Measurements from ENCODE around the gene ENTPD6. TPM values are rescaled to one million over a fixed set of nuclear protein-coding genes. Genes with fewer than 3 reads are reported as not detected.

Gene ENTPD6
- total and polyA plus RNA-seq, 2 donors (not counting 1 experiment from before 2014, with no cell fraction given): 64.4 to 79.8 TPM

GRCh38 chr20:25218109-25218486 lies 22.6 kb downstream of the ENTPD6 start:
- no peak overlapping the region for H3K4me2 ChIP-seq (replicated peaks; ENCODE audit: low read depth, low read length, poor library complexity, severe bottlenecking)
- H2AFZ ChIP-seq (ENCODE audit: insufficient read depth, low read depth, low read length, poor library complexity, severe bottlenecking): no peak overlapping the region
- no peak overlapping the region for H3K9ac ChIP-seq (ENCODE audit: low read length)
- no peaks in the 10 kb centered on the region for H3K79me2 ChIP-seq (ENCODE audit: control insufficient read depth, insufficient read depth, low read length)
- TF ChIP-seq EZH2 (IDR thresholded peaks at IDR 0.05; ENCODE audit: borderline replicate concordance, insufficient read depth, low read depth, low read length, poor library complexity, severe bottlenecking): no peak
- TF ChIP-seq, protein P1, sequence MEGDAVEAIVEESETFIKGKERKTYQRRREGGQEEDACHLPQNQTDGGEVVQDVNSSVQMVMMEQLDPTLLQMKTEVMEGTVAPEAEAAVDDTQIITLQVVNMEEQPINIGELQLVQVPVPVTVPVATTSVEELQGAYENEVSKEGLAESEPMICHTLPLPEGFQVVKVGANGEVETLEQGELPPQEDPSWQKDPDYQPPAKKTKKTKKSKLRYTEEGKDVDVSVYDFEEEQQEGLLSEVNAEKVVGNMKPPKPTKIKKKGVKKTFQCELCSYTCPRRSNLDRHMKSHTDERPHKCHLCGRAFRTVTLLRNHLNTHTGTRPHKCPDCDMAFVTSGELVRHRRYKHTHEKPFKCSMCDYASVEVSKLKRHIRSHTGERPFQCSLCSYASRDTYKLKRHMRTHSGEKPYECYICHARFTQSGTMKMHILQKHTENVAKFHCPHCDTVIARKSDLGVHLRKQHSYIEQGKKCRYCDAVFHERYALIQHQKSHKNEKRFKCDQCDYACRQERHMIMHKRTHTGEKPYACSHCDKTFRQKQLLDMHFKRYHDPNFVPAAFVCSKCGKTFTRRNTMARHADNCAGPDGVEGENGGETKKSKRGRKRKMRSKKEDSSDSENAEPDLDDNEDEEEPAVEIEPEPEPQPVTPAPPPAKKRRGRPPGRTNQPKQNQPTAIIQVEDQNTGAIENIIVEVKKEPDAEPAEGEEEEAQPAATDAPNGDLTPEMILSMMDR (IDR thresholded peaks at IDR 0.05): no peak
- ATAC-seq (ENCODE audit: low read depth): no peak
- no peaks in the 10 kb centered on the region for H3K27me3 ChIP-seq (replicated peaks in 1 of 4; ENCODE audit: control extremely low read depth in 1 of 4, control insufficient read depth in 3 of 4, insufficient read depth in 4 of 4, low read length in 3 of 4)
- intact Hi-C loops (cut with micrococcal nuclease): no loop called here
- 92% methylated on average over 1 of the region's 8 CpGs for WGBS (ENCODE audit: insufficient coverage)
- DNase-seq: no peak
- no peak overlapping the region for H3K27ac Mint-ChIP-seq
- peaks cover 4 to 22% of the 10 kb centered on the region in 2 experiments for H3K36me3 ChIP-seq (replicated peaks in 1 of 2; ENCODE audit: control extremely low read depth in 1 of 2, control insufficient read depth in 1 of 2, extremely low read depth in 1 of 2, insufficient read depth in 2 of 2, low read length in 1 of 2)
- ChIA-PET POLR2A (no interaction called here), CTCF (no interaction called here)
- H3K27ac ChIP-seq (ENCODE audit: low read length in 2 of 2): no peak overlapping the region
- H3K4me1 ChIP-seq (ENCODE audit: control insufficient read depth in 2 of 2, insufficient read depth in 2 of 2, low read length in 2 of 2): no peaks in the 10 kb centered on the region
- no peaks in the 10 kb centered on the region for H3K9me3 Mint-ChIP-seq (ENCODE audit: insufficient read depth)
- H4K20me1 ChIP-seq (ENCODE audit: control insufficient read depth, insufficient read depth, low read length, poor library complexity, severe bottlenecking): no peaks in the 10 kb centered on the region
- H3K27me3 Mint-ChIP-seq: no peaks in the 10 kb centered on the region
- no peak overlapping the region for H3K4me3 ChIP-seq (ENCODE audit: control extremely low read depth in 1 of 5, extremely low read depth in 1 of 5, insufficient read depth in 1 of 5, low read depth in 2 of 5, low read length in 4 of 5)
- no peaks in the 10 kb centered on the region for H3K9me3 ChIP-seq (ENCODE audit: control extremely low read depth in 1 of 3, control insufficient read depth in 2 of 3, insufficient read depth in 1 of 3, low read length in 2 of 3)
- H3K4me1 Mint-ChIP-seq: no peaks in the 10 kb centered on the region
- H3K4me3 Mint-ChIP-seq: no peak overlapping the region

GRCh38 chr20:25218492-25218891 lies 23.0 kb downstream of the ENTPD6 start:
- H3K9me3 ChIP-seq (ENCODE audit: control extremely low read depth in 1 of 3, control insufficient read depth in 2 of 3, insufficient read depth in 1 of 3, low read length in 2 of 3): no peaks in the 10 kb centered on the region
- Mint-ChIP-seq H3K4me3 (no peak overlapping the region), H3K9me3 (ENCODE audit: insufficient read depth) (no peaks in the 10 kb centered on the region), H3K27me3 (no peaks in the 10 kb centered on the region), H3K4me1 (no peaks in the 10 kb centered on the region), H3K27ac (no peak overlapping the region)
- no peak for TF ChIP-seq EZH2 (IDR thresholded peaks at IDR 0.05; ENCODE audit: borderline replicate concordance, insufficient read depth, low read depth, low read length, poor library complexity, severe bottlenecking)
- TF ChIP-seq, protein P1 (IDR thresholded peaks at IDR 0.05): no peak
- H3K4me2 ChIP-seq (replicated peaks; ENCODE audit: low read depth, low read length, poor library complexity, severe bottlenecking): no peak overlapping the region
- peaks cover 4 to 20% of the 10 kb centered on the region in 2 experiments for H3K36me3 ChIP-seq (replicated peaks in 1 of 2; ENCODE audit: control extremely low read depth in 1 of 2, control insufficient read depth in 1 of 2, extremely low read depth in 1 of 2, insufficient read depth in 2 of 2, low read length in 1 of 2)
- ATAC-seq (ENCODE audit: low read depth) (no peak), DNase-seq (no peak)
- no peaks in the 10 kb centered on the region for H3K27me3 ChIP-seq (replicated peaks in 1 of 4; ENCODE audit: control extremely low read depth in 1 of 4, control insufficient read depth in 3 of 4, insufficient read depth in 4 of 4, low read length in 3 of 4)
- H4K20me1 ChIP-seq (ENCODE audit: control insufficient read depth, insufficient read depth, low read length, poor library complexity, severe bottlenecking): no peaks in the 10 kb centered on the region
- H3K4me3 ChIP-seq (ENCODE audit: control extremely low read depth in 1 of 5, extremely low read depth in 1 of 5, insufficient read depth in 1 of 5, low read depth in 2 of 5, low read length in 4 of 5): no peak overlapping the region
- H3K79me2 ChIP-seq (ENCODE audit: control insufficient read depth, insufficient read depth, low read length): no peaks in the 10 kb centered on the region
- CTCF ChIA-PET: no interaction called here
- no peak overlapping the region for H3K27ac ChIP-seq (ENCODE audit: low read length in 2 of 2)
- no peaks in the 10 kb centered on the region for H3K4me1 ChIP-seq (ENCODE audit: control insufficient read depth in 2 of 2, insufficient read depth in 2 of 2, low read length in 2 of 2)
- POLR2A ChIA-PET: no interaction called here
- no peak overlapping the region for H3K9ac ChIP-seq (ENCODE audit: low read length)
- H2AFZ ChIP-seq (ENCODE audit: insufficient read depth, low read depth, low read length, poor library complexity, severe bottlenecking): no peak overlapping the region
- WGBS (ENCODE audit: insufficient coverage): 95% methylated on average over 7 of the region's 12 CpGs
- intact Hi-C loops (cut with micrococcal nuclease): no loop called here

Measured in B cell (primary cell).